ENCODE results near the gene NPDC1.
"Not testable (repeated sequence)": the region's sequence is repeated elsewhere in the genome, so short reads cannot be mapped to it uniquely, and the experiment has no call there.

NPDC1 gene

GRCh38 chr9:137040568-137040967, 5.4 kb downstream of the NPDC1 start:
- DNase-seq (ENCODE audit: low read depth in 3 of 3) = no peak

- no peak for DNase-seq (ENCODE audit: low read depth in 3 of 3)
Observed at GRCh38 chr9:137039611-137040366, 6.2 kb downstream of the NPDC1 start.

- DNase-seq (ENCODE audit: low read depth in 3 of 3) = no peak
Observed at GRCh38 chr9:137038916-137039315, 7.1 kb downstream of the NPDC1 start.

- no peak for DNase-seq (ENCODE audit: low read depth in 3 of 3)
Observed at GRCh38 chr9:137037483-137037882, 8.5 kb downstream of the NPDC1 start.

- DNase-seq (ENCODE audit: low read depth in 3 of 3) = no peak
Observed at GRCh38 chr9:137037035-137037434, 8.9 kb downstream of the NPDC1 start.

- DNase-seq (ENCODE audit: low read depth in 3 of 3) = no peak
Observed at GRCh38 chr9:137035937-137036336, 10.0 kb downstream of the NPDC1 start.

GRCh38 chr9:137035507-137035834, 10.5 kb downstream of the NPDC1 start:
- no peak for DNase-seq (ENCODE audit: low read depth in 3 of 3)

GRCh38 chr9:137034709-137035506, 11.1 kb downstream of the NPDC1 start:
- peak; percentile 74 to 77 (median 74) for DNase-seq (ENCODE audit: low read depth in 3 of 3)

- no peak for DNase-seq (ENCODE audit: low read depth in 3 of 3)
Observed at GRCh38 chr9:137034039-137034708, 11.8 kb downstream of the NPDC1 start.

GRCh38 chr9:137033481-137033880, 12.5 kb downstream of the NPDC1 start:
- not testable (repeated sequence) for DNase-seq (ENCODE audit: low read depth in 3 of 3)

- DNase-seq (ENCODE audit: low read depth in 3 of 3) = no peak
Observed at GRCh38 chr9:137032858-137033257, 13.1 kb downstream of the NPDC1 start.

GRCh38 chr9:137031904-137032640, 13.9 kb downstream of the NPDC1 start, which contains the start of gene FUT7:
Gene FUT7, minus strand, starts transcription at chr9:137032088. Its CDS starts 97 bp downstream, at chr9:137031991.
- DNase-seq (ENCODE audit: low read depth in 3 of 3) = no peak

- DNase-seq (ENCODE audit: low read depth in 3 of 3) = no peak
Observed at GRCh38 chr9:137030538-137031527, 15.1 kb downstream of the NPDC1 start.

- DNase-seq (ENCODE audit: low read depth in 3 of 3) = no peak
Observed at GRCh38 chr9:137030006-137030405, 16.0 kb downstream of the NPDC1 start.

GRCh38 chr9:137029058-137029936, 16.7 kb downstream of the NPDC1 start:
- DNase-seq (ENCODE audit: low read depth in 3 of 3) = peak; percentile 41 to 62 (median 50)

- DNase-seq (ENCODE audit: low read depth in 3 of 3) = no peak
Observed at GRCh38 chr9:137028263-137029057, 17.5 kb downstream of the NPDC1 start.

- DNase-seq (ENCODE audit: low read depth in 3 of 3) = no peak
Observed at GRCh38 chr9:137027369-137028262, 18.4 kb downstream of the NPDC1 start, which contains the start of gene ABCA2. Gene ABCA2, minus strand, starts transcription at chr9:137028237. Its CDS starts 97 bp downstream, at chr9:137028140.

GRCh38 chr9:137026828-137027227, 19.1 kb downstream of the NPDC1 start:
- no peak for DNase-seq (ENCODE audit: low read depth in 3 of 3)

Measured in stimulated activated CD4-positive, alpha-beta T cell treated with anti-CD3 and anti-CD28 coated beads, TNF-alpha, amount 100 ng/mL, for 4 hours (primary cell).